ENCODE measurements around the gene EPHB4. TPM values are rescaled to one million over a fixed set of nuclear protein-coding genes. Genes with fewer than 3 reads are reported as not detected.

EPHB4 gene
- total RNA-seq, 1 experiment from 2014 or later, result 192 TPM

DNA sequence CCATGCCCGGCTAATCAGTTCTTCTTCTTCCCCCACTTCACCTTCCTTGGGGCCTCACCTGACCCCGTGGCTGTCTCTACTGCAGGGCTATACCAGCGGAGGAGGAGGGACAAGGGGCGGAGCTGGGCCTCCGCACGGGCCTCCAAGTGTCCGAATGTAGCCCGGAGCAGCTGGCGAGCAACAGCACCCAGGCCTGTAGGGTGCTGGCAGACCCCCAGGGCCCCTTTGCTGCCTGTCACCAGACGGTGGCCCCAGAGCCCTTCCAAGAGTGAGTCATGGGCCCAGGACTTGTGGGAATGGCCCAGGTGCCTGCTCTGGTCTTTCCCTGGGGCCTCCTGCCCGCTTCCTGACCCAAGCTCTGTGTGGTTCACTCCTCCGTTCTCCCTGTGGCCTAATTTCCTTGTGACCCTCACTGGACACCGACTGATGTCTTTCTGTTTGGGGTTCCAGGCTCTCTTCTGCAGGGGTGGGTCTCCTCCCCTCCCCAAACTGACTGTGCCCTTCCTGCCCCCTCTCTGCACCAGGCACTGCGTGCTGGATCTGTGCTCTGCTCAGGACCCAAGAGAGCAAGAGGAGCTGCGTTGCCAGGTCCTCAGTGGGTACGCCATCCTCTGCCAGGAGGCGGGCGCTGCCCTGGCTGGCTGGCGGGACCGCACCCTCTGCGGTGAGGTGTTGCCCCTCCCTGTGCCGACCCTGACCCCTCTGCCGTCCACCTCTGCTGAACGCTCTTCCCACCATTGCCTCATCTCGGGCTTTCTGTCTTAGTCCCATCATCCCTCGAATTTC lies 35.2 kb downstream of the EPHB4 start:
- ATAC-seq (no peak), DNase-seq (ENCODE audit: low read depth, low spot score) (no peak)
- Histone ChIP-seq H3K4me1 (ENCODE audit: control insufficient read depth, insufficient read depth, low read length) (peaks cover 14% of the 10 kb centered on the region; the same call in 1 of the 2 replicates), H3K27me3 (ENCODE audit: control insufficient read depth, insufficient read depth, low read length) (no peaks in the 10 kb centered on the region), H3K27ac (ENCODE audit: low read length) (no peak overlapping the region; the same call in 1 of the 2 replicates), H3K9me3 (ENCODE audit: control insufficient read depth, insufficient read depth, low read depth, low read length) (no peaks in the 10 kb centered on the region), H3K36me3 (ENCODE audit: control insufficient read depth, insufficient read depth, low read length) (no peaks in the 10 kb centered on the region), H3K4me3 (ENCODE audit: low read depth in 2 of 2, low read length in 2 of 2) (no peak overlapping the region)
- TF ChIP-seq TCF7L2 (IDR thresholded peaks at IDR 0.05; ENCODE audit: low read depth, low read length) (no peak), REST (IDR thresholded peaks at IDR 0.05; ENCODE audit: insufficient read depth in 1 of 2, low read depth in 2 of 2, low read length in 1 of 2) (no peak), CTCF (IDR thresholded peaks at IDR 0.05) (no peak), SIN3A (IDR thresholded peaks at IDR 0.05; ENCODE audit: borderline replicate concordance, insufficient read depth, low read depth, low read length) (no peak)
- in situ Hi-C loops (cut with HindIII; ENCODE audit: low pct_unique_long_range_greater_than_20kb, low sequenced_read_pairs) (no loop called here), intact Hi-C loops (cut with micrococcal nuclease; ENCODE audit: unreplicated experiment) (loop anchor here (10.0 kb wide), 1 partner anchor 67 kb away; the partner anchor contains the start of gene EPO)
- ChIA-PET CTCF (interaction anchor here (0.6 kb wide), 1 partner anchor 28 kb away, joined by 3 read pairs; no protein-coding TSS in a partner anchor), POLR2A (no interaction called here)
- no TSS peak for BruUV-seq (replicated peaks)

GRCh38 chr7:100789055-100789454 lies 38.3 kb downstream of the EPHB4 start:
- intact Hi-C loops (cut with micrococcal nuclease; ENCODE audit: unreplicated experiment), result no loop called here
- no peaks in the 10 kb centered on the region for H3K36me3 ChIP-seq (ENCODE audit: control insufficient read depth, insufficient read depth, low read length)

GRCh38 chr7:100786323-100786722 lies 41.0 kb downstream of the EPHB4 start:
- ATAC-seq (no peak), DNase-seq (ENCODE audit: low read depth, low spot score) (no peak)
- H3K9me3 ChIP-seq (ENCODE audit: control insufficient read depth, insufficient read depth, low read depth, low read length), result no peaks in the 10 kb centered on the region
- H3K36me3 ChIP-seq (ENCODE audit: control insufficient read depth, insufficient read depth, low read length), result no peaks in the 10 kb centered on the region
- intact Hi-C loops (cut with micrococcal nuclease; ENCODE audit: unreplicated experiment) (no loop called here), in situ Hi-C loops (cut with HindIII; ENCODE audit: low pct_unique_long_range_greater_than_20kb, low sequenced_read_pairs) (no loop called here)
- no peaks in the 10 kb centered on the region for H3K27me3 ChIP-seq (ENCODE audit: control insufficient read depth, insufficient read depth, low read length)
- CTCF ChIA-PET, result interaction anchor here (0.6 kb wide), 1 partner anchor 14 kb away, joined by 4 read pairs; no protein-coding TSS in a partner anchor
- TF ChIP-seq POLR2AphosphoS5 (IDR thresholded peaks at IDR 0.05; ENCODE audit: low read depth, low read length), result no peak
- no peak for TF ChIP-seq SIN3A (IDR thresholded peaks at IDR 0.05; ENCODE audit: borderline replicate concordance, insufficient read depth, low read depth, low read length)
- TF ChIP-seq TCF7L2 (IDR thresholded peaks at IDR 0.05; ENCODE audit: low read depth, low read length), result no peak
- no peak for TF ChIP-seq CTCF (IDR thresholded peaks at IDR 0.05)
- no peak for TF ChIP-seq REST (IDR thresholded peaks at IDR 0.05; ENCODE audit: insufficient read depth in 1 of 2, low read depth in 2 of 2, low read length in 1 of 2)
- H3K27ac ChIP-seq (ENCODE audit: low read length), result no peak overlapping the region
- no peak overlapping the region for H3K4me3 ChIP-seq (ENCODE audit: low read depth in 2 of 2, low read length in 2 of 2)
- H3K4me1 ChIP-seq (ENCODE audit: control insufficient read depth, insufficient read depth, low read length), result no peaks in the 10 kb centered on the region
- BruUV-seq (replicated peaks), result no TSS peak
- POLR2A ChIA-PET, result no interaction called here

More at GRCh38 chr7:100789055-100789454, 38.3 kb downstream of the EPHB4 start:
- DNase-seq (ENCODE audit: low read depth, low spot score) (no peak), ATAC-seq (no peak)
- TF ChIP-seq TCF7L2 (IDR thresholded peaks at IDR 0.05; ENCODE audit: low read depth, low read length), result no peak
- Histone ChIP-seq H3K27me3 (ENCODE audit: control insufficient read depth, insufficient read depth, low read length) (no peaks in the 10 kb centered on the region), H3K4me1 (ENCODE audit: control insufficient read depth, insufficient read depth, low read length) (peaks cover 9% of the 10 kb centered on the region; the same call in 1 of the 2 replicates), H3K9me3 (ENCODE audit: control insufficient read depth, insufficient read depth, low read depth, low read length) (no peaks in the 10 kb centered on the region), H3K4me3 (ENCODE audit: low read depth in 2 of 2, low read length in 2 of 2) (no peak overlapping the region), H3K27ac (ENCODE audit: low read length) (no peak overlapping the region)
- in situ Hi-C loops (cut with HindIII; ENCODE audit: low pct_unique_long_range_greater_than_20kb, low sequenced_read_pairs), result no loop called here
- ChIA-PET POLR2A (interaction anchor here (0.6 kb wide), 2 partner anchors 18 to 63 kb away, joined by 7 to 8 read pairs; partner anchors contain the start of gene SLC12A9), CTCF (interaction anchor here (0.6 to 0.7 kb wide), 2 partner anchors 86 to 366 kb away, joined by 3 to 4 read pairs; partner anchors contain the start of gene SRRT)
- no TSS peak for BruUV-seq (replicated peaks)

Data from Panc1 (cell line).